Immature natural killer cell (primary cell): ENCODE data around the gene DRD1. TPM values are rescaled to one million over a fixed set of nuclear protein-coding genes. Genes with fewer than 3 reads are reported as not detected.

Experiments
- DNase-seq, 3 donors: peaks; one replicate each; pipeline ENCODE4 v3.0.0; 2022; ENCODE audit warnings: mixed read lengths in 1 of 3
- H3K27ac Mint-ChIP-seq, 6 donors: one replicate each; pipeline ENCODE4 v1.8.0; 2020; ENCODE audit warnings: mixed read lengths in 6 of 6, mild to moderate bottlenecking in 5 of 6, inconsistent platforms in 4 of 6, moderate library complexity in 3 of 6
- H3K27me3 Mint-ChIP-seq, 3 donors: one replicate each; pipeline ENCODE4 v1.8.0; 2020 to 2021; ENCODE audit warnings: low read depth in 3 of 3, mild to moderate bottlenecking in 3 of 3, mixed read lengths in 3 of 3, moderate library complexity in 3 of 3, inconsistent platforms in 1 of 3
- H3K36me3 Mint-ChIP-seq, 3 donors: one replicate each; pipeline ENCODE4 v1.8.0; 2020; ENCODE audit warnings: mixed read lengths in 3 of 3, inconsistent platforms in 2 of 3, mild to moderate bottlenecking in 2 of 3
- H3K4me1 Mint-ChIP-seq, 2 donors: one replicate each; pipeline ENCODE4 v1.8.0; 2020; ENCODE audit warnings: inconsistent platforms in 2 of 2, mild to moderate bottlenecking in 2 of 2, mixed read lengths in 2 of 2, moderate library complexity in 1 of 2
- H3K4me3 Mint-ChIP-seq, 5 donors: one replicate each; pipeline ENCODE4 v1.8.0; 2020; ENCODE audit warnings: mild to moderate bottlenecking in 5 of 5, mixed read lengths in 5 of 5, inconsistent platforms in 3 of 5, moderate library complexity in 3 of 5
- H3K9me3 Mint-ChIP-seq, 6 donors: one replicate each; pipeline ENCODE4 v1.8.0; 2020; ENCODE audit warnings: mild to moderate bottlenecking in 6 of 6, mixed read lengths in 6 of 6, inconsistent platforms in 4 of 6, moderate library complexity in 3 of 6
- polyA plus RNA-seq, 3 donors: library from polyadenylated mRNA; unstranded; fragments of 300-500 nt; fragmentation: Illumina TruSeq; gene quantifications; one replicate each; pipeline ENCODE4 v1.2.3, GENCODE V29; 2021

DRD1 gene
- polyA plus RNA-seq, 3 donors from 2014 or later = not detected

- no peak overlapping the region for H3K4me3 Mint-ChIP-seq
- no peaks in the 10 kb centered on the region for H3K36me3 Mint-ChIP-seq
- no peak overlapping the region for H3K27ac Mint-ChIP-seq
- H3K4me1 Mint-ChIP-seq = no peaks in the 10 kb centered on the region
- H3K27me3 Mint-ChIP-seq = peaks cover 3 to 6% (median 4%) of the 10 kb centered on the region in 3 donors
- DNase-seq = no peak
- H3K9me3 Mint-ChIP-seq = peaks cover 0 to 5% (median 0%) of the 10 kb centered on the region in 6 donors
Measured at GRCh38 chr5:175392236-175392635, 51.7 kb downstream of the DRD1 start.

GRCh38 chr5:175390352-175391083 lies 53.5 kb downstream of the DRD1 start:
- DNase-seq = no peak
- no peaks in the 10 kb centered on the region for H3K36me3 Mint-ChIP-seq
- no peaks in the 10 kb centered on the region for H3K4me1 Mint-ChIP-seq
- H3K27me3 Mint-ChIP-seq = peaks cover 2 to 4% (median 4%) of the 10 kb centered on the region in 3 donors
- no peak overlapping the region for H3K27ac Mint-ChIP-seq
- H3K9me3 Mint-ChIP-seq = peaks cover 0 to 4% (median 0%) of the 10 kb centered on the region in 6 donors
- no peak overlapping the region for H3K4me3 Mint-ChIP-seq

Other genes with a start within 250 kb of the DRD1 start
- gene SFXN1, start 34.4 kb upstream of the DRD1 start, polyA plus RNA-seq = 10 to 100 TPM; 24.4 to 40.3 (median 24.9) TPM
- gene HRH2, start 213.9 kb upstream of the DRD1 start, polyA plus RNA-seq = under 1 TPM; 0.11 to 0.34 (median 0.14) TPM